ENCODE measurements around the gene IL6.

IL6 gene

DNA sequence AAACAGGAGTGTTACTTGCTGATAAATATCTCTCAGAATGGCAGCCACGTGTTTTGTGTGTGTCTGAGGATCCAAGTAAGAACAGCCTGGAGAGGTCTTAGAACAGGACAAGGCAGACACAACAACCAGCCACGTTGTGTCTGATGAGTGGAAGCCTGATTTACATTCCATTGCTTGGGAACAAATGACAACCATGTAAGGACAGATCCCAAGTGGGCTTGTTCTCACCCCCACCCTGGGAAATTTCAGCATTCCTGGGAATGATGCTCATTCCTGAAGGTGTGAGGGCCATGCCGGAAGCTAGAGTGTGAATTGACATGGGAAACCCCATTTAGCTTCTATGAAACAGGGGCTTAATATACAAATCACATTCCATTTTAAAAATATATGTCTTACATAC, 35.9 kb downstream of the IL6 start:
- Histone ChIP-seq H3F3A (ENCODE audit: insufficient read depth, low read length) (peaks cover 8% of the 10 kb centered on the region; the same call in 1 of the 2 replicates), H3K4me2 (ENCODE audit: low read depth, low read length) (no peak overlapping the region), H2AFZ (ENCODE audit: low read length) (no peak overlapping the region), H3K9me2 (replicated peaks; ENCODE audit: insufficient read depth, low read length) (no peaks in the 10 kb centered on the region), H3K9ac (ENCODE audit: low read length) (no peak overlapping the region), H3K9me3 (replicated peaks; ENCODE audit: insufficient read depth, low read length) (no peaks in the 10 kb centered on the region), H3K27ac (ENCODE audit: low read length) (no peak overlapping the region), H3K36me3 (replicated peaks; ENCODE audit: insufficient read depth, low read length) (no peaks in the 10 kb centered on the region), H4K20me1 (ENCODE audit: insufficient read depth, low read length) (no peaks in the 10 kb centered on the region), H3K4me3 (ENCODE audit: low read length) (no peak overlapping the region), H3K4me1 (ENCODE audit: low read length) (peaks cover 15% of the 10 kb centered on the region), H3K27me3 (replicated peaks; ENCODE audit: insufficient read depth, low read length) (no peaks in the 10 kb centered on the region), H3K79me2 (ENCODE audit: low read length) (no peaks in the 10 kb centered on the region)
- TF ChIP-seq EZH2 (optimal IDR thresholded peaks at IDR 0.05; ENCODE audit: low read depth, low read length), result no peak
- TF ChIP-seq, protein P1, sequence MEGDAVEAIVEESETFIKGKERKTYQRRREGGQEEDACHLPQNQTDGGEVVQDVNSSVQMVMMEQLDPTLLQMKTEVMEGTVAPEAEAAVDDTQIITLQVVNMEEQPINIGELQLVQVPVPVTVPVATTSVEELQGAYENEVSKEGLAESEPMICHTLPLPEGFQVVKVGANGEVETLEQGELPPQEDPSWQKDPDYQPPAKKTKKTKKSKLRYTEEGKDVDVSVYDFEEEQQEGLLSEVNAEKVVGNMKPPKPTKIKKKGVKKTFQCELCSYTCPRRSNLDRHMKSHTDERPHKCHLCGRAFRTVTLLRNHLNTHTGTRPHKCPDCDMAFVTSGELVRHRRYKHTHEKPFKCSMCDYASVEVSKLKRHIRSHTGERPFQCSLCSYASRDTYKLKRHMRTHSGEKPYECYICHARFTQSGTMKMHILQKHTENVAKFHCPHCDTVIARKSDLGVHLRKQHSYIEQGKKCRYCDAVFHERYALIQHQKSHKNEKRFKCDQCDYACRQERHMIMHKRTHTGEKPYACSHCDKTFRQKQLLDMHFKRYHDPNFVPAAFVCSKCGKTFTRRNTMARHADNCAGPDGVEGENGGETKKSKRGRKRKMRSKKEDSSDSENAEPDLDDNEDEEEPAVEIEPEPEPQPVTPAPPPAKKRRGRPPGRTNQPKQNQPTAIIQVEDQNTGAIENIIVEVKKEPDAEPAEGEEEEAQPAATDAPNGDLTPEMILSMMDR (IDR thresholded peaks at IDR 0.05; ENCODE audit: low read length), result no peak
- TF ChIP-seq EZH2phosphoT487 (IDR thresholded peaks at IDR 0.05; ENCODE audit: low read length), result no peak
- DNase-seq, result no peak

DNA sequence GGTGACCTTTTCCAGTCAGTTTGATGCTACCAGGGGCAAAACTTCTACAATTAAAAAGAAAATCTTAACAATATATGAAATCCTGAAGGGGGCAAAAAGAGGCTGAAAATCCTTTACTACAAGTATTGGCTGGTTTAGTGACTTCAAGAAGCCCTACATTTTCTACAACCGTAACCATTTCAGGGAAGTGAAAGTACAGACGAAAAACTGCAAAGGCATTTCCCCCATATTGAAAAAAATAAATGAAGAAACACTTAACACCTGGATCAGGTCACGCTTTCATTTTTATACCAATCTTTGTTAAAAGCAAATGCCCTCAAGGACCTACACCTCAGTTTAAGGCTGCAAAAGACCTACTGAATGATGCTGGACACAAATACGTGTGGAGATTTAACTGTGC, 38.6 kb downstream of the IL6 start:
- no peak overlapping the region for H3K27ac ChIP-seq (ENCODE audit: low read length)
- H3K4me1 ChIP-seq (ENCODE audit: low read length), result peaks cover 15% of the 10 kb centered on the region
- peak; percentile 55 for DNase-seq
- H3F3A ChIP-seq (ENCODE audit: insufficient read depth, low read length), result peaks cover 8% of the 10 kb centered on the region
- TF ChIP-seq EZH2 (optimal IDR thresholded peaks at IDR 0.05; ENCODE audit: low read depth, low read length) (no peak), EZH2phosphoT487 (IDR thresholded peaks at IDR 0.05; ENCODE audit: low read length) (no peak)
- TF ChIP-seq, protein P1 (IDR thresholded peaks at IDR 0.05; ENCODE audit: low read length), result no peak
- H3K4me3 ChIP-seq (ENCODE audit: low read length), result peak overlapping the region; percentile 2; the same call in 1 of the 2 replicates
- H3K4me2 ChIP-seq (ENCODE audit: low read depth, low read length), result peak overlapping the region; percentile 42; the same call in 1 of the 2 replicates
- H2AFZ ChIP-seq (ENCODE audit: low read length), result no peak overlapping the region
- H4K20me1 ChIP-seq (ENCODE audit: insufficient read depth, low read length), result no peaks in the 10 kb centered on the region
- H3K27me3 ChIP-seq (replicated peaks; ENCODE audit: insufficient read depth, low read length), result no peaks in the 10 kb centered on the region
- no peaks in the 10 kb centered on the region for H3K9me3 ChIP-seq (replicated peaks; ENCODE audit: insufficient read depth, low read length)
- H3K79me2 ChIP-seq (ENCODE audit: low read length), result no peaks in the 10 kb centered on the region
- H3K36me3 ChIP-seq (replicated peaks; ENCODE audit: insufficient read depth, low read length), result no peaks in the 10 kb centered on the region
- no peak overlapping the region for H3K9ac ChIP-seq (ENCODE audit: low read length)
- no peaks in the 10 kb centered on the region for H3K9me2 ChIP-seq (replicated peaks; ENCODE audit: insufficient read depth, low read length)

DNA sequence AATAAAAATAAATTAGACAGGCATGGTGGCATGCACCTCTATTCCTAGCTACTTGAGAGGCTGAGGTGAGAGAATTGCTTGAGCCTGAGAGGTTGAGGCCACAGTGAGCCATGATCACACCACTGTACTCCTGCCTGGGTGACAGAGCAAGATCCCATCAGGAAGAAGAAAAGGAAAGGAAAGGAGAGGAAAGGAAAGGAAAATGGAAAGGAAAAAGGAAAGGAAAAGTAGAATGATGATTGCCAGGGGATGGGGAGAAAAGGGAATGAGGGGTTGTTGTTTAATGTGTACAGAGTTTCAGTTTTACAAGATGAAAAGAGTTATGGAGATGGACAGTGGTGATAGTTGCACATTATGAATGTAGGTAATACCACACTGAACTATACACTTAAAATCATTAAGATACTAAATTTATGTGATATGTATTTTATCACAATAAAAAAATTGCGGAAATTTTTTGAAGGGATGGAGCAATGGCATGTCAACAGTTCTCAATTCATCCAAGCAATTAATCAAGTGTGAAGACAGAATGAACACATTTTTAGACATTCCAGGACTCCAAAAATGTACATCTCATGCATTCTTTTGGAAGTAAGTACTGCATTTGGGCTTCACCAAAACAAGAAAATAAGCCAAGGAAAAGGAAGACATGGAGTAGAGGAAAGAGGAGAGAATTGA, 44.3 kb downstream of the IL6 start:
- Histone ChIP-seq H3K9me2 (replicated peaks; ENCODE audit: insufficient read depth, low read length) (no peaks in the 10 kb centered on the region), H2AFZ (ENCODE audit: low read length) (no peak overlapping the region), H3F3A (ENCODE audit: insufficient read depth, low read length) (no peaks in the 10 kb centered on the region; the same call in 1 of the 2 replicates), H3K9me3 (replicated peaks; ENCODE audit: insufficient read depth, low read length) (no peaks in the 10 kb centered on the region), H3K36me3 (replicated peaks; ENCODE audit: insufficient read depth, low read length) (no peaks in the 10 kb centered on the region), H3K4me1 (ENCODE audit: low read length) (peaks cover 2% of the 10 kb centered on the region), H4K20me1 (ENCODE audit: insufficient read depth, low read length) (no peaks in the 10 kb centered on the region), H3K79me2 (ENCODE audit: low read length) (no peaks in the 10 kb centered on the region), H3K9ac (ENCODE audit: low read length) (no peak overlapping the region), H3K4me3 (ENCODE audit: low read length) (no peak overlapping the region), H3K4me2 (ENCODE audit: low read depth, low read length) (no peak overlapping the region), H3K27me3 (replicated peaks; ENCODE audit: insufficient read depth, low read length) (no peaks in the 10 kb centered on the region), H3K27ac (ENCODE audit: low read length) (no peak overlapping the region)
- no peak for TF ChIP-seq EZH2phosphoT487 (IDR thresholded peaks at IDR 0.05; ENCODE audit: low read length)
- no peak for TF ChIP-seq EZH2 (optimal IDR thresholded peaks at IDR 0.05; ENCODE audit: low read depth, low read length)
- TF ChIP-seq, protein P1 (IDR thresholded peaks at IDR 0.05; ENCODE audit: low read length), result no peak
- DNase-seq, result no peak

Measured in MM.1S (cell line).